HEK293 (cell line): ENCODE data around the gene KCTD12.

Experiments used
- CTCF ChIA-PET: fragments of 350-600 bp; formaldehyde crosslinking; extraction: SDS; loops from one replicate; lab custom pipeline; 2021; ENCODE audit warnings: antibody characterized with exemption; lab: Yijun Ruan, JAX
- POLR2A ChIA-PET: fragments of 300-600 bp; formaldehyde crosslinking; extraction: SDS; loops from one replicate; lab custom pipeline; 2020; ENCODE audit warnings: antibody characterized with exemption, inconsistent platforms; lab: Yijun Ruan, JAX
- H3K27ac ChIP-seq: fragments of 200-500 bp; sonication (Bioruptor generic); 2 replicates; pipeline ENCODE4 v1.5.1; 2014; ENCODE audit warnings: low read depth, low read length, control low read depth, inconsistent platforms; ENCODE audit errors: extremely low read depth
- H3K36me3 ChIP-seq, 2 experiments: fragments of 200-500 bp in 1 of 2; sonication (Bioruptor generic) in 1 of 2; 1 replicate in 1 of 2; 2 replicates in 1 of 2; pipeline ENCODE4 v1.5.1; 2014 to 2017; ENCODE audit warnings: inconsistent platforms in 2 of 2, low read length in 2 of 2; ENCODE audit not compliant: control insufficient read depth in 2 of 2, insufficient read depth in 1 of 2
- H3K4me1 ChIP-seq: fragments of 200-500 bp; sonication (Bioruptor generic); 2 replicates; pipeline ENCODE4 v1.5.1; 2014; ENCODE audit warnings: mild to moderate bottlenecking, low read length, inconsistent platforms; ENCODE audit not compliant: control insufficient read depth, insufficient read depth
- H3K4me3 ChIP-seq: 2 replicates; pipeline ENCODE4 v1.5.1; 2011; ENCODE audit warnings: low read depth, mild to moderate bottlenecking, control low read depth, low read length, moderate library complexity
- H3K9me3 ChIP-seq: fragments of 200-500 bp; sonication (Bioruptor generic); 2 replicates; pipeline ENCODE4 v1.5.1; 2014; ENCODE audit warnings: low read depth, low read length, inconsistent platforms; ENCODE audit not compliant: control insufficient read depth, insufficient read depth
- EGR2 ChIP-seq: fragments of 450-650 bp; formaldehyde crosslinking; IDR thresholded peaks from 2 replicates; pipeline ENCODE4 v1.5.1; 2016; ENCODE audit warnings: low read depth, missing biosample characterization, missing genetic modification characterization
- FEZF1 ChIP-seq: fragments of 450-650 bp; formaldehyde crosslinking; IDR thresholded peaks from 2 replicates; pipeline ENCODE4 v1.5.1; 2016; ENCODE audit warnings: missing biosample characterization, missing genetic modification characterization
- ZNF121 ChIP-seq: fragments of 450-650 bp; formaldehyde crosslinking; IDR thresholded peaks from 2 replicates; pipeline ENCODE4 v1.5.1; 2016; ENCODE audit warnings: missing biosample characterization, missing genetic modification characterization
- ZNF132 ChIP-seq: fragments of 450-650 bp; formaldehyde crosslinking; IDR thresholded peaks from 2 replicates; pipeline ENCODE4 v1.5.1; 2017; ENCODE audit warnings: missing biosample characterization, missing genetic modification characterization, borderline replicate concordance
- ZNF155 ChIP-seq: fragments of 450-650 bp; formaldehyde crosslinking; IDR thresholded peaks from 2 replicates; pipeline ENCODE4 v1.5.1; 2016; ENCODE audit warnings: missing biosample characterization, missing genetic modification characterization
- ZNF223 ChIP-seq: fragments of 450-650 bp; formaldehyde crosslinking; IDR thresholded peaks from 2 replicates; pipeline ENCODE4 v1.5.1; 2016; ENCODE audit warnings: missing biosample characterization, missing genetic modification characterization
- ZNF274 ChIP-seq, 2 experiments: fragments of 200-500 bp in 1 of 2; fragments of 450-650 bp in 1 of 2; sonication (Bioruptor generic) in 1 of 2; formaldehyde crosslinking in 1 of 2; IDR thresholded peaks; 2 replicates each; pipeline versions ENCODE4 v1.5.1 to v1.6.1; 2014 to 2016; ENCODE audit warnings: borderline replicate concordance in 1 of 2, inconsistent platforms in 1 of 2, low read length in 1 of 2, missing biosample characterization in 1 of 2, missing genetic modification characterization in 1 of 2
- ZNF433 ChIP-seq: fragments of 450-650 bp; formaldehyde crosslinking; IDR thresholded peaks from 2 replicates; pipeline ENCODE4 v1.5.1; 2016; ENCODE audit warnings: missing biosample characterization, missing genetic modification characterization, low read depth
- ZNF623 ChIP-seq: fragments of 450-650 bp; formaldehyde crosslinking; IDR thresholded peaks from 2 replicates; pipeline ENCODE4 v1.5.1; 2016; ENCODE audit warnings: missing biosample characterization, missing genetic modification characterization
- ZNF677 ChIP-seq: fragments of 450-650 bp; IDR thresholded peaks from 2 replicates; pipeline ENCODE4 v1.5.0; 2018; ENCODE audit warnings: missing biosample characterization, mild to moderate bottlenecking, missing genetic modification characterization, moderate library complexity
- ZSCAN16 ChIP-seq: fragments of 450-650 bp; formaldehyde crosslinking; IDR thresholded peaks from 2 replicates; pipeline ENCODE4 v1.5.1; 2016; ENCODE audit warnings: missing biosample characterization, missing genetic modification characterization
- TF ChIP-seq, protein P1 (sequence below): fragments of 450-650 bp; formaldehyde crosslinking; IDR thresholded peaks from 2 replicates; pipeline ENCODE4 v1.5.1; 2016; ENCODE audit warnings: missing biosample characterization, missing genetic modification characterization, borderline replicate concordance
- TF ChIP-seq, protein P2 (sequence below): fragments of 450-650 bp; formaldehyde crosslinking; IDR thresholded peaks from 2 replicates; pipeline ENCODE4 v1.5.1; 2016; ENCODE audit warnings: missing biosample characterization, missing genetic modification characterization
- TF ChIP-seq, protein P3 (sequence below): fragments of 450-650 bp; formaldehyde crosslinking; IDR thresholded peaks from 2 replicates; pipeline ENCODE4 v1.5.1; 2016; ENCODE audit warnings: missing biosample characterization, missing genetic modification characterization, borderline replicate concordance
- TF ChIP-seq, protein P4 (sequence below): fragments of 450-650 bp; formaldehyde crosslinking; IDR thresholded peaks from 2 replicates; pipeline ENCODE4 v1.5.1; 2016; ENCODE audit warnings: missing biosample characterization, missing genetic modification characterization

KCTD12 gene

DNA sequence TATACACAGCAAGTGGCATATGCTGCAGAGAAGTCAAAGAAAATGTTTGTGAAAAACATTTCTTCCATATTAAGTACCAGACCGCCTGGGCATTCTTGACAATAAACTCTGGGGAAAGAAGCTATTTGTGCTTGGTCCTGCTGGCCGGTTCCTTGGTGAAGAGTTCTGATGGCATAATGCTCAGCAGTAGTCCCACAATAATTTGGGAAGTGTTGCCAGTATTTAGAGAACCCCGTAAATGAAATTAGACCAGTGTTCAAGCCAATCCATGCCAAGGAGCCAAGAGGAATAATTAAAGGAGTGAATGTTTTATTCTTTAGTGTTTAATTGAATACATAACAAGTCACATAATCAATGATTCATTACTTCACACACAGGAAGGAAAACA is 6.3 kb downstream of the KCTD12 start:
- Histone ChIP-seq H3K9me3 (no peaks in the 10 kb centered on the region), H3K4me3 (no peak overlapping the region), H3K4me1 (no peaks in the 10 kb centered on the region), H3K27ac (no peak overlapping the region), H3K36me3 (no peaks in the 10 kb centered on the region)
- POLR2A ChIA-PET = no interaction called here
- CTCF ChIA-PET = interaction anchor here (1.0 kb wide), 1 partner anchor 24 kb away, joined by 5 read pairs; no protein-coding TSS in a partner anchor
- TF ChIP-seq, protein P1, sequence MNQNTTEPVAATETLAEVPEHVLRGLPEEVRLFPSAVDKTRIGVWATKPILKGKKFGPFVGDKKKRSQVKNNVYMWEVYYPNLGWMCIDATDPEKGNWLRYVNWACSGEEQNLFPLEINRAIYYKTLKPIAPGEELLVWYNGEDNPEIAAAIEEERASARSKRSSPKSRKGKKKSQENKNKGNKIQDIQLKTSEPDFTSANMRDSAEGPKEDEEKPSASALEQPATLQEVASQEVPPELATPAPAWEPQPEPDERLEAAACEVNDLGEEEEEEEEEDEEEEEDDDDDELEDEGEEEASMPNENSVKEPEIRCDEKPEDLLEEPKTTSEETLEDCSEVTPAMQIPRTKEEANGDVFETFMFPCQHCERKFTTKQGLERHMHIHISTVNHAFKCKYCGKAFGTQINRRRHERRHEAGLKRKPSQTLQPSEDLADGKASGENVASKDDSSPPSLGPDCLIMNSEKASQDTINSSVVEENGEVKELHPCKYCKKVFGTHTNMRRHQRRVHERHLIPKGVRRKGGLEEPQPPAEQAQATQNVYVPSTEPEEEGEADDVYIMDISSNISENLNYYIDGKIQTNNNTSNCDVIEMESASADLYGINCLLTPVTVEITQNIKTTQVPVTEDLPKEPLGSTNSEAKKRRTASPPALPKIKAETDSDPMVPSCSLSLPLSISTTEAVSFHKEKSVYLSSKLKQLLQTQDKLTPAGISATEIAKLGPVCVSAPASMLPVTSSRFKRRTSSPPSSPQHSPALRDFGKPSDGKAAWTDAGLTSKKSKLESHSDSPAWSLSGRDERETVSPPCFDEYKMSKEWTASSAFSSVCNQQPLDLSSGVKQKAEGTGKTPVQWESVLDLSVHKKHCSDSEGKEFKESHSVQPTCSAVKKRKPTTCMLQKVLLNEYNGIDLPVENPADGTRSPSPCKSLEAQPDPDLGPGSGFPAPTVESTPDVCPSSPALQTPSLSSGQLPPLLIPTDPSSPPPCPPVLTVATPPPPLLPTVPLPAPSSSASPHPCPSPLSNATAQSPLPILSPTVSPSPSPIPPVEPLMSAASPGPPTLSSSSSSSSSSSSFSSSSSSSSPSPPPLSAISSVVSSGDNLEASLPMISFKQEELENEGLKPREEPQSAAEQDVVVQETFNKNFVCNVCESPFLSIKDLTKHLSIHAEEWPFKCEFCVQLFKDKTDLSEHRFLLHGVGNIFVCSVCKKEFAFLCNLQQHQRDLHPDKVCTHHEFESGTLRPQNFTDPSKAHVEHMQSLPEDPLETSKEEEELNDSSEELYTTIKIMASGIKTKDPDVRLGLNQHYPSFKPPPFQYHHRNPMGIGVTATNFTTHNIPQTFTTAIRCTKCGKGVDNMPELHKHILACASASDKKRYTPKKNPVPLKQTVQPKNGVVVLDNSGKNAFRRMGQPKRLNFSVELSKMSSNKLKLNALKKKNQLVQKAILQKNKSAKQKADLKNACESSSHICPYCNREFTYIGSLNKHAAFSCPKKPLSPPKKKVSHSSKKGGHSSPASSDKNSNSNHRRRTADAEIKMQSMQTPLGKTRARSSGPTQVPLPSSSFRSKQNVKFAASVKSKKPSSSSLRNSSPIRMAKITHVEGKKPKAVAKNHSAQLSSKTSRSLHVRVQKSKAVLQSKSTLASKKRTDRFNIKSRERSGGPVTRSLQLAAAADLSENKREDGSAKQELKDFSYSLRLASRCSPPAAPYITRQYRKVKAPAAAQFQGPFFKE (tag by site-specific recombination) = no peak
- TF ChIP-seq FEZF1 = no peak
- no peak for TF ChIP-seq ZNF132 (tag by site-specific recombination)
- TF ChIP-seq ZNF623 = no peak
- TF ChIP-seq EGR2 (tag by site-specific recombination) = no peak

DNA sequence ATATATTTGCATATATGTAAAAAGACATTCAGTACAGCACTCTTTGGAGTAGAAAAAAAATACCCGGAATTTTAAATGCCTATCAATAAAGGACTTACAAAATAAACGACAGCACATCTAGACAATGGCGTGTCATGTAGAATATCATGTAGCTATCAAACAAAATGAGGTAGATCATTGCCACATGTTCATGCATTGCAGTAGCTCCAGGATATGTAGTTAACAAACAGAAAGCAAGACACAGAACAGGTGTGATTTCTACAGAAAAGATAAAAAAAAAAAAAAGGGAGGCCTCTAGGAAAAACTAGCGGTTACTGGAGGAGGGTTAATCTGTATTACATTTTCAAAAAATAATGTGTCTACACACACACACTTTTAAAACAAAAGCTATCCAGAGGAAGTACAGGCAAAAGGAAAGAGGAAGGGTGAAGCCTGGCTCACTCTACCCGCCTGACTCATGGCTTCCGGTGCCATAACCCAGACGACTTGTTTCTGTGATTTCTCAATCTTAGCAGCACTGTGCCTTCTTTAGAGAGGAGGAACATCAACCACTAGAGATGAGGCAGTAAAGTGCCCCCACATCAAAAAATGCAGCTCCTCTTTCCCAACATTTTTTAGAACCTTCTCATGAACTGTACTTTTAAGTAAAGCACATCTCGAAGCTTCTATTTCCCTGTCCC is 6.9 kb downstream of the KCTD12 start:
- H3K36me3 ChIP-seq = no peaks in the 10 kb centered on the region
- no peak overlapping the region for H3K4me3 ChIP-seq
- ChIA-PET POLR2A (no interaction called here), CTCF (interaction anchor here (1.0 to 1.4 kb wide), 2 partner anchors 25 to 56 kb away, joined by 3 to 5 read pairs; no protein-coding TSS in a partner anchor)
- H3K9me3 ChIP-seq = no peaks in the 10 kb centered on the region
- no peaks in the 10 kb centered on the region for H3K4me1 ChIP-seq
- H3K27ac ChIP-seq = no peak overlapping the region
- TF ChIP-seq ZNF433 (tag by site-specific recombination) (no peak), ZNF274 (IDR thresholded peaks at IDR 0.05; ENCODE audit: low read length) (no peak), ZNF274 (tag by site-specific recombination; IDR thresholded peaks at IDR 0.05; ENCODE audit: borderline replicate concordance) (no peak), ZSCAN16 (tag by site-specific recombination) (no peak), ZNF155 (tag by site-specific recombination) (no peak), ZNF223 (tag by site-specific recombination) (no peak), ZNF677 (tag by site-specific recombination) (no peak), ZNF121 (no peak)
- TF ChIP-seq, protein P2, sequence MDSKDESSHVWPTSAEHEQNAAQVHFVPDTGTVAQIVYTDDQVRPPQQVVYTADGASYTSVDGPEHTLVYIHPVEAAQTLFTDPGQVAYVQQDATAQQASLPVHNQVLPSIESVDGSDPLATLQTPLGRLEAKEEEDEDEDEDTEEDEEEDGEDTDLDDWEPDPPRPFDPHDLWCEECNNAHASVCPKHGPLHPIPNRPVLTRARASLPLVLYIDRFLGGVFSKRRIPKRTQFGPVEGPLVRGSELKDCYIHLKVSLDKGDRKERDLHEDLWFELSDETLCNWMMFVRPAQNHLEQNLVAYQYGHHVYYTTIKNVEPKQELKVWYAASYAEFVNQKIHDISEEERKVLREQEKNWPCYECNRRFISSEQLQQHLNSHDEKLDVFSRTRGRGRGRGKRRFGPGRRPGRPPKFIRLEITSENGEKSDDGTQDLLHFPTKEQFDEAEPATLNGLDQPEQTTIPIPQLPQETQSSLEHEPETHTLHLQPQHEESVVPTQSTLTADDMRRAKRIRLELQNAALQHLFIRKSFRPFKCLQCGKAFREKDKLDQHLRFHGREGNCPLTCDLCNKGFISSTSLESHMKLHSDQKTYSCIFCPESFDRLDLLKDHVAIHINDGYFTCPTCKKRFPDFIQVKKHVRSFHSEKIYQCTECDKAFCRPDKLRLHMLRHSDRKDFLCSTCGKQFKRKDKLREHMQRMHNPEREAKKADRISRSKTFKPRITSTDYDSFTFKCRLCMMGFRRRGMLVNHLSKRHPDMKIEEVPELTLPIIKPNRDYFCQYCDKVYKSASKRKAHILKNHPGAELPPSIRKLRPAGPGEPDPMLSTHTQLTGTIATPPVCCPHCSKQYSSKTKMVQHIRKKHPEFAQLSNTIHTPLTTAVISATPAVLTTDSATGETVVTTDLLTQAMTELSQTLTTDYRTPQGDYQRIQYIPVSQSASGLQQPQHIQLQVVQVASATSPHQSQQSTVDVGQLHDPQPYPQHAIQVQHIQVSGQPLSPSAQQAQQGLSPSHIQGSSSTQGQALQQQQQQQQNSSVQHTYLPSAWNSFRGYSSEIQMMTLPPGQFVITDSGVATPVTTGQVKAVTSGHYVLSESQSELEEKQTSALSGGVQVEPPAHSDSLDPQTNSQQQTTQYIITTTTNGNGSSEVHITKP (tag by site-specific recombination) = no peak
- TF ChIP-seq, protein P3, sequence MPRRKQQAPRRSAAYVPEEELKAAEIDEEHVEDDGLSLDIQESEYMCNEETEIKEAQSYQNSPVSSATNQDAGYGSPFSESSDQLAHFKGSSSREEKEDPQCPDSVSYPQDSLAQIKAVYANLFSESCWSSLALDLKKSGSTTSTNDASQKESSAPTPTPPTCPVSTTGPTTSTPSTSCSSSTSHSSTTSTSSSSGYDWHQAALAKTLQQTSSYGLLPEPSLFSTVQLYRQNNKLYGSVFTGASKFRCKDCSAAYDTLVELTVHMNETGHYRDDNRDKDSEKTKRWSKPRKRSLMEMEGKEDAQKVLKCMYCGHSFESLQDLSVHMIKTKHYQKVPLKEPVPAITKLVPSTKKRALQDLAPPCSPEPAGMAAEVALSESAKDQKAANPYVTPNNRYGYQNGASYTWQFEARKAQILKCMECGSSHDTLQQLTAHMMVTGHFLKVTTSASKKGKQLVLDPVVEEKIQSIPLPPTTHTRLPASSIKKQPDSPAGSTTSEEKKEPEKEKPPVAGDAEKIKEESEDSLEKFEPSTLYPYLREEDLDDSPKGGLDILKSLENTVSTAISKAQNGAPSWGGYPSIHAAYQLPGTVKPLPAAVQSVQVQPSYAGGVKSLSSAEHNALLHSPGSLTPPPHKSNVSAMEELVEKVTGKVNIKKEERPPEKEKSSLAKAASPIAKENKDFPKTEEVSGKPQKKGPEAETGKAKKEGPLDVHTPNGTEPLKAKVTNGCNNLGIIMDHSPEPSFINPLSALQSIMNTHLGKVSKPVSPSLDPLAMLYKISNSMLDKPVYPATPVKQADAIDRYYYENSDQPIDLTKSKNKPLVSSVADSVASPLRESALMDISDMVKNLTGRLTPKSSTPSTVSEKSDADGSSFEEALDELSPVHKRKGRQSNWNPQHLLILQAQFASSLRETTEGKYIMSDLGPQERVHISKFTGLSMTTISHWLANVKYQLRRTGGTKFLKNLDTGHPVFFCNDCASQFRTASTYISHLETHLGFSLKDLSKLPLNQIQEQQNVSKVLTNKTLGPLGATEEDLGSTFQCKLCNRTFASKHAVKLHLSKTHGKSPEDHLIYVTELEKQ = no peak
- TF ChIP-seq, protein P4, sequence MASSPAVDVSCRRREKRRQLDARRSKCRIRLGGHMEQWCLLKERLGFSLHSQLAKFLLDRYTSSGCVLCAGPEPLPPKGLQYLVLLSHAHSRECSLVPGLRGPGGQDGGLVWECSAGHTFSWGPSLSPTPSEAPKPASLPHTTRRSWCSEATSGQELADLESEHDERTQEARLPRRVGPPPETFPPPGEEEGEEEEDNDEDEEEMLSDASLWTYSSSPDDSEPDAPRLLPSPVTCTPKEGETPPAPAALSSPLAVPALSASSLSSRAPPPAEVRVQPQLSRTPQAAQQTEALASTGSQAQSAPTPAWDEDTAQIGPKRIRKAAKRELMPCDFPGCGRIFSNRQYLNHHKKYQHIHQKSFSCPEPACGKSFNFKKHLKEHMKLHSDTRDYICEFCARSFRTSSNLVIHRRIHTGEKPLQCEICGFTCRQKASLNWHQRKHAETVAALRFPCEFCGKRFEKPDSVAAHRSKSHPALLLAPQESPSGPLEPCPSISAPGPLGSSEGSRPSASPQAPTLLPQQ = no peak
